Coronary artery (tissue), 2 donors: ENCODE results near the gene ALDH3B2.
"Not testable (repeated sequence)": the region's sequence is repeated elsewhere in the genome, so short reads cannot be mapped to it uniquely, and the experiment has no call there.

ENCODE experiments used
- DNase-seq: peaks from one replicate; pipeline ENCODE4 v3.0.0-alpha.2; 2017; ENCODE audit warnings: low spot score
- H3K27ac ChIP-seq, 2 donors: fragments of 200-600 bp; sonication (generic); one replicate each; pipeline ENCODE4 v1.5.1; 2016 to 2019
- H3K4me3 ChIP-seq: fragments of 200-600 bp; sonication (generic); 2 replicates; pipeline ENCODE4 v1.5.1; 2016; ENCODE audit warnings: mild to moderate bottlenecking, moderate library complexity
- TF ChIP-seq, protein P1 (sequence below): fragments of 200-600 bp; sonication (generic); IDR thresholded peaks from one replicate; pipeline ENCODE4 v1.5.1; 2019; ENCODE audit warnings: antibody characterized with exemption

Gene ALDH3B2

DNA sequence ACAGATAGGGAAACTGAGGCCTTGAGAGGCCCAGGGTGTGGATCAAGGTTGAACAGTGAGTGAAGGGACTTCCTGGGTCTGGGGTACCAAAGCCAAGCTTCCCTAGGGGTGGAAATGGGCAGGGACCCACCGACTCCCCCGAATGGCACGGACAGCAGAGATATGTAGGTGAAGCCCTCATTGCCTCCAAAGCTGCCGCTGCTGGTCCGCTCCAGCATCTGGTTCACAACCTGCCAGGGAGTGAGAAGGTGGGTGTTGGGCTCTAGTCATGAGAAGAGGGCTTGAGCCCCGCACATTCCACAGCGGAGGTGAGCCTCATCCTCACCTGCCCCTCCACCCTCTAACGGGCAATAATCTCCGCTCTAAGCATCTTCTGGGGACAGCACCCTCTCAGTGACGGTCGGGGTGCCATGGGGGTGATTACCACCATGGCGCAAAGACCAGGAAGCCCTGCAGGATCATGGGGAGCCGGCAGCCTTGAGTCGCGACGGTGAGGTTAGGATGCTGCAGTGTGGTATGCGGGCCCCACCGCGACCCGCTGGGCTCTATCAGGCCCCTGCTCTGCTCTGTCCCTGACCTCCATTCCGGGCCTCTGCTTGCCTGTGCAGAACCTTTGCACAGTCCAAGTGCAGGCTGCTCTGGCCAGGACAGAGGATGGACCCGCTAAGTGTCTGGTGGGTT, 10.8 kb downstream of the ALDH3B2 start:
- Histone ChIP-seq H3K27ac (no peak overlapping the region), H3K4me3 (no peak overlapping the region)
- TF ChIP-seq, protein P1, sequence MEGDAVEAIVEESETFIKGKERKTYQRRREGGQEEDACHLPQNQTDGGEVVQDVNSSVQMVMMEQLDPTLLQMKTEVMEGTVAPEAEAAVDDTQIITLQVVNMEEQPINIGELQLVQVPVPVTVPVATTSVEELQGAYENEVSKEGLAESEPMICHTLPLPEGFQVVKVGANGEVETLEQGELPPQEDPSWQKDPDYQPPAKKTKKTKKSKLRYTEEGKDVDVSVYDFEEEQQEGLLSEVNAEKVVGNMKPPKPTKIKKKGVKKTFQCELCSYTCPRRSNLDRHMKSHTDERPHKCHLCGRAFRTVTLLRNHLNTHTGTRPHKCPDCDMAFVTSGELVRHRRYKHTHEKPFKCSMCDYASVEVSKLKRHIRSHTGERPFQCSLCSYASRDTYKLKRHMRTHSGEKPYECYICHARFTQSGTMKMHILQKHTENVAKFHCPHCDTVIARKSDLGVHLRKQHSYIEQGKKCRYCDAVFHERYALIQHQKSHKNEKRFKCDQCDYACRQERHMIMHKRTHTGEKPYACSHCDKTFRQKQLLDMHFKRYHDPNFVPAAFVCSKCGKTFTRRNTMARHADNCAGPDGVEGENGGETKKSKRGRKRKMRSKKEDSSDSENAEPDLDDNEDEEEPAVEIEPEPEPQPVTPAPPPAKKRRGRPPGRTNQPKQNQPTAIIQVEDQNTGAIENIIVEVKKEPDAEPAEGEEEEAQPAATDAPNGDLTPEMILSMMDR = no peak
- DNase-seq = no peak

DNA sequence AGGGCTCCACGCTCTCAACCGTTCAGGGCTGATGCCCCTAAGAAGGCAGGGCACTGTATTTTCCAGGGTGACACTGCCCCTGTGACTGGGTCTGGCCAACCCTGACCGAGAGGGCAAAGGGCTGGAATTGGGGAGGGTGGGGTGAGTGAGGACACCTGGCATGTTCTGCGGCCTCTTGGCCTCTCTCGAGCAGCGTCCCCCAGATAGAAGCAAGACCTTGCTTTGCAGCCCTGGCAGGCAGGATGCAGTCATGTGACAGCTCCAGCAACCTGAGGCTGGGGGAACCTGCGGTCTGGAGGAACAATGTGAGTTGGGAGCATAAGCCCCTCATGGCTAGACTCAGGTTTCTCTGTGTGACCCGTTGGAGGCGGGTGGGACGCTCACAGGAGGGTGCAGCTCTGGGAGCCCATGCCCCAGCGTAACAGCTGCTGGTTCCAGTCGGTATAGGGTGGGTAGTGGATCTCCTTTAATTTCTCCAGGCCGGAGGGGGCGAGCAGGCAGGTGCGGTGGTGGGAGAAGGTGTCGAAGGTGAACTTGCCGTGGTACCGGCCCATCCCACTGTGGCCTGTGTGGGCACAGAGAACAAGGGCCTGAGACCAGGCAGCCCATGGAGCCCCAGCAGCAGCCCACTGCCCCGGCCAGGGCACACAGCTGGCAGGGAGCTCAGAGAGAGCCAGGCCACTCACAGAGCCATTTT, 11.4 kb downstream of the ALDH3B2 start:
- TF ChIP-seq, protein P1 = no peak
- no peak for DNase-seq
- no peak overlapping the region for H3K4me3 ChIP-seq
- no peak overlapping the region for H3K27ac ChIP-seq

DNA sequence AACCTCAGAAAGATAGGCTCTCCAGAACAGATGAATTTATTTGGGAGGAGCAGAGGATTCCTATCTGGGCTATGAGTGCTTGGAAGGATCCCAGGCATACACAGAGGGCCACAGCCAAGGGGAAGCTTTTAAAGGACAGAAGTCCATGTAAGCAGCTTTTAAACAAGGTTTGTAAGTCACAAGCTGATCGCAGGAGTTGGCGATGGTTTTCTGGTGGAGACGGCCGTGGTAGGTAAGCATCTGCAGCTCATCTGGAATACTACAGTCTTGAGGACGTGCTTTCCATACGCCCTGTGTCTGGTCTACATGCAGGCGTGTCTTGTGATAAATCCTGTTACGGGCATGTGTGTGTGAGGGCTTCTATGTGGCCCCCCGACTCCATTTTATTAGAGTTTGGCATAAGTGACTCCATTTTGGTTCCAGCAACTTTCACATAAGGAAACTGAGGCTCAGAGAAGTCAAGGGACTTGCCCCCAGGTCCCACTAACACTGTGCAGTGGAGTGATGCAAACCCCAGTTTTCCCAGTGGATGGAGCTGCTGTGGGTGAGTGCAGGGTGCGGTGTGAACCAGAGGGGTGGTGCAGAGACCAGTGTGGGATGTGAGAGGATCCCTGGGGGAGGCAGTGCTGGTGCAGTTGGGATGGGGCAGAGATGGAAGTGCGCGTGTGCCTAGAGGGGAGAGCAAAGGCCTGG, 12.1 kb downstream of the ALDH3B2 start:
- Histone ChIP-seq H3K27ac (no peak overlapping the region), H3K4me3 (no peak overlapping the region)
- no peak for DNase-seq
- TF ChIP-seq, protein P1 = no peak

DNA sequence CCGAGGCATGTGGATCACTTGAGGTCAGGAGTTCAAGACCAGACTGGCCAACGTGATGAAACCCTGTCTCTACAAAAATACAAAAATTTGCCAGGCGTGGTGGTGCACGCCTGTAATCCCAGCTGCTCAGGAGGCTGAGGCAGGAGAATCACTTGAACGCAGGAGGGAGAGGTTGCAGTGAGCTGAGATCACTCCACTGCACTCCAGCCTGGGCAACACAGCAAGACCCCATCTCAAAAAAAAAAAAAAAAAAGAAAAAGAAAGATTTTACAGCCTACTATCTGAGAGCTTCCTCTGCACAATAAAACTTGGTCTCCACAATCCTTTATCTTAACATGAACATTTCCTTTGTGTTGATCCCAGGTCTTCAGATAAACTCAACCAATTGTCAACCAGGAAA, 13.7 kb downstream of the ALDH3B2 start:
- H3K27ac ChIP-seq, H3K4me3 ChIP-seq, DNase-seq: not testable (repeated sequence)

DNA sequence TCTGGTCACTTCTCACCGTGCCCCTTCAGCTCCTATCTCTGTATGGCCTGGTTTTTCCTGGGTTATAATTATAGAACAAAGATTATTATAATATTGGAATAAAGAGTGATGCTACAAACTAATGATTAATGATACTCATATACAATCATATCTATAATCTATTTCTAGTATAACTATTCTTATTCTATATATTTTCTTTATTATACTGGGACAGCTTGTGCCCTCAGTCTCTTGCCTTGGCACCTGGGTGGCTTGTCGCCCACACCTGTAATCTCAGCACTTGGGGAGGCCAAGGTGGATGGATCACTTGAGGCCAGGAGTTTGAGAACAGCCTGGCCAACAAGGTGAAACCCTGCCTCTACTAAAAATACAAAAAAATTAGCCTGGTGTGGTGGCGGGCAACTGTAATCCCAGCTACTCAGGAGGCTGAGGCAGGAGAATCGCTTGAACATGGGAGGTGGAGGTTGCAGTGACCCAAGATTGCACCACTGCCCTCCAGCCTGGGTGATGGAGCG, 14.7 kb downstream of the ALDH3B2 start:
- H3K4me3 ChIP-seq, DNase-seq, H3K27ac ChIP-seq: not testable (repeated sequence)

DNA sequence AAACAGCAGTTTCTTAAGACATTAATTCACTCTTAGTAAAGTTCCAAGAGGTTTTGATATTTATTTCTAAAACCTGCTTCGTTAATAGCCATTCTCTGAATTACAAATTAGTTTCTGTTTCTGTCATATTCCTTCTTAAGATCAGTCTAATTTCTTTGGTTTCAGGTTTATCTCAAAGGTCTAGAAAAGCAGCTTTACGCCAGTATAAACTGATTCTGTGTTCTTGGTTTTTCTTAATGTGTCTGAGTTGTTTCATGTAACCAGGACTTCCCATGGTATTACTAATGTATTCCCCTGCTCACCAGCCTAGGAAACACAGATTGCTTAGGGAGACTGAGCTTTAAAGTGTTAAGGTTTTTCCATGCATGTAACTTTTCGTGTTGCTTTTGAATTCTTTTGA, 17.1 kb downstream of the ALDH3B2 start:
- Histone ChIP-seq H3K4me3 (no peak overlapping the region), H3K27ac (no peak overlapping the region)
- DNase-seq = no peak
- TF ChIP-seq, protein P1 = no peak

DNA sequence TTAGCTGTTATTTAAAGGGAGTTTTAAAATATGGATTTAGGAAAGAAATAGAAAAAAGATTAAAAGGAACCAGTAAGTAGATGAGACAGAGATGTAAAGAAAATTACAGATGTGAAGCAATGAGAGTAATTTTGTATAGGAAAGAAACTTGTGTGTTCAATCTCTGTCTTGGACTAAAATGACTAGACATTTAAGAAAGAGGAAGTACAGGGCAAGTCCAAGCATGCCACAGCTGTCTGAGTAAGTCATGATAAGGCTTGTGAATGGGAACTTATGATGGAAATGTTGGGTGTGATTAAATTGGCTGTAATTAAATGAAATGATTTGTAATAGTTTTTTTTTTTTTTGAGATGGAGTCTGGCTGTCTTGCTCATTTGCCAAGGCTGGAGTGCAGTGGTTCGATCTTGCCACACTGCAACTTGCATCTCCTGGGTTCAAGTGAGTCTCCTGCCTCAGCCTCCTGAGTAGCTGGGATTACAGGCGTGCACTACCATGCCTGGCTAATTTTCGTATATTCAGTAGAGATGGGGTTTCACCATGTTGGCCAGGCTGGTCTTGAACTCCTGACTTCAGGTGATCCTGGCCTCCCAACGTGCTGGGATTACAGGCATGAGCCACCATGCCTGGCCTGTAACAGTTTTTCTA, 18.0 kb downstream of the ALDH3B2 start:
- Histone ChIP-seq H3K4me3 (no peak overlapping the region), H3K27ac (no peak overlapping the region)
- no peak for DNase-seq
- TF ChIP-seq, protein P1 = no peak
